IMR-90 (cell line): ENCODE measurements around the gene JMJD1C. TPM values are rescaled to one million over a fixed set of nuclear protein-coding genes. Genes with fewer than 3 reads are reported as not detected.

Source experiments
- ATAC-seq: fragments of 200-7000 bp; cut with Tn5 transposase; 2 replicates; pipeline ENCODE4 v1.9.1; 2020; ENCODE audit warnings: low read depth, mild to moderate bottlenecking, moderate library complexity
- BruUV-seq: library from RNA; stranded (reverse); fragments of 400-500 nt; replicated peaks from 2 replicates; lab custom pipeline; 2021; lab: Mats Ljungman, UMichigan
- CTCF ChIA-PET: fragments of 300-600 bp; formaldehyde crosslinking; extraction: SDS; loops from one replicate; lab custom pipeline; 2021; ENCODE audit warnings: antibody characterized with exemption; lab: Yijun Ruan, JAX
- POLR2A ChIA-PET: fragments of 300-600 bp; sonication (Branson Sonifier 250); formaldehyde crosslinking; loops from one replicate; lab custom pipeline; 2022; ENCODE audit warnings: antibody characterized with exemption; ENCODE audit not compliant: unreplicated experiment; lab: Charles Lee
- DNase-seq: peaks from one replicate; pipeline ENCODE4 v3.0.0; 2013
- H2AFZ ChIP-seq: replicated peaks from 2 replicates; pipeline ENCODE3; 2013; ENCODE audit warnings: low read length, mild to moderate bottlenecking; ENCODE audit not compliant: poor library complexity
- H2AK5ac ChIP-seq: 2 replicates; pipeline ENCODE4 v1.6.1; 2013; ENCODE audit warnings: low read depth, low read length, inconsistent platforms
- H2AK9ac ChIP-seq: replicated peaks from 2 replicates; pipeline ENCODE3; 2013; ENCODE audit warnings: mild to moderate bottlenecking, low read depth, low read length, moderate library complexity; ENCODE audit not compliant: poor library complexity
- H2BK120ac ChIP-seq: 2 replicates; pipeline ENCODE4 v1.6.1; 2013; ENCODE audit warnings: low read depth, low read length, inconsistent platforms
- H2BK15ac ChIP-seq: 3 replicates; pipeline ENCODE4 v1.6.1; 2013; ENCODE audit warnings: low read depth, low read length, inconsistent platforms
- H2BK20ac ChIP-seq: 2 replicates; pipeline ENCODE4 v1.6.1; 2013; ENCODE audit warnings: low read depth, mild to moderate bottlenecking, inconsistent platforms, low read length, moderate library complexity
- H2BK5ac ChIP-seq: 2 replicates; pipeline ENCODE4 v1.6.1; 2013; ENCODE audit warnings: mild to moderate bottlenecking, low read depth, low read length, inconsistent platforms; ENCODE audit not compliant: poor library complexity, severe bottlenecking
- H3K14ac ChIP-seq: replicated peaks from 2 replicates; pipeline ENCODE4 v1.6.1; 2013; ENCODE audit warnings: low read depth, low read length, inconsistent platforms
- H3K18ac ChIP-seq: 2 replicates; pipeline ENCODE4 v1.6.1; 2013; ENCODE audit warnings: low read depth, low read length, control low read depth
- H3K23ac ChIP-seq: 2 replicates; pipeline ENCODE4 v1.6.1; 2013; ENCODE audit warnings: low read depth, low read length, inconsistent platforms
- H3K27ac ChIP-seq: 2 replicates; pipeline ENCODE4 v1.5.1; 2013; ENCODE audit warnings: mild to moderate bottlenecking, control low read depth, low read length; ENCODE audit not compliant: insufficient read depth
- H3K27me3 ChIP-seq: 2 replicates; pipeline ENCODE4 v1.6.1; 2013; ENCODE audit warnings: low read length; ENCODE audit not compliant: control insufficient read depth, insufficient read depth
- H3K36me3 ChIP-seq: 2 replicates; pipeline ENCODE4 v1.6.1; 2013; ENCODE audit warnings: low read length, mixed read lengths; ENCODE audit not compliant: control insufficient read depth, insufficient read depth
- H3K4ac ChIP-seq: 2 replicates; pipeline ENCODE4 v1.6.1; 2013; ENCODE audit warnings: low read depth, low read length, inconsistent platforms
- H3K4me1 ChIP-seq: 2 replicates; pipeline ENCODE4 v1.6.1; 2013; ENCODE audit warnings: low read length, mixed read lengths; ENCODE audit not compliant: control insufficient read depth, insufficient read depth
- H3K4me2 ChIP-seq: 2 replicates; pipeline ENCODE4 v1.6.1; 2013; ENCODE audit warnings: low read depth, mild to moderate bottlenecking, control low read depth, low read length, moderate library complexity
- H3K4me3 ChIP-seq: 2 replicates; pipeline ENCODE4 v1.5.1; 2013; ENCODE audit warnings: low read depth, mild to moderate bottlenecking, control low read depth, low read length, moderate library complexity; ENCODE audit not compliant: insufficient read depth
- H3K56ac ChIP-seq: 2 replicates; pipeline ENCODE4 v1.6.1; 2013; ENCODE audit warnings: low read length, inconsistent platforms; ENCODE audit not compliant: insufficient read depth; ENCODE audit errors: extremely low read depth
- H3K79me1 ChIP-seq, 2 experiments: 2 replicates each; pipeline ENCODE4 v1.6.1; 2013; ENCODE audit warnings: low read length in 2 of 2, inconsistent platforms in 1 of 2, low read depth in 1 of 2
- H3K9ac ChIP-seq: 2 replicates; pipeline ENCODE4 v1.6.1; 2013; ENCODE audit warnings: low read depth, low read length, control low read depth
- H3K9me1 ChIP-seq: 2 replicates; pipeline ENCODE4 v1.6.1; 2013; ENCODE audit warnings: low read length, inconsistent platforms; ENCODE audit not compliant: insufficient read depth
- H3K9me3 ChIP-seq: 2 replicates; pipeline ENCODE4 v1.6.1; 2013; ENCODE audit warnings: low read length; ENCODE audit not compliant: control insufficient read depth, insufficient read depth
- H4K20me1 ChIP-seq: 2 replicates; pipeline ENCODE4 v1.6.1; 2013; ENCODE audit warnings: low read length, inconsistent platforms; ENCODE audit not compliant: insufficient read depth
- H4K5ac ChIP-seq: 2 replicates; pipeline ENCODE4 v1.6.1; 2013; ENCODE audit warnings: mild to moderate bottlenecking, low read depth, low read length, control low read depth
- H4K8ac ChIP-seq, 2 experiments: 2 replicates each; pipeline ENCODE4 v1.6.1; 2013; ENCODE audit warnings: low read depth in 2 of 2, low read length in 2 of 2, control low read depth in 1 of 2, inconsistent platforms in 1 of 2
- H4K91ac ChIP-seq: 2 replicates; pipeline ENCODE4 v1.6.1; 2013; ENCODE audit warnings: low read depth, low read length, inconsistent platforms; ENCODE audit not compliant: insufficient read depth
- CHD1 ChIP-seq: IDR thresholded peaks from 2 replicates; pipeline ENCODE4 v1.6.1; 2012; ENCODE audit warnings: low read depth, low read length, improper control_type of control experiment
- MAFK ChIP-seq: IDR thresholded peaks from 2 replicates; pipeline ENCODE4 v1.6.1; 2012; ENCODE audit warnings: low read depth, low read length, improper control_type of control experiment
- MAZ ChIP-seq: IDR thresholded peaks from 2 replicates; pipeline ENCODE4 v1.6.1; 2012; ENCODE audit warnings: low read depth, mild to moderate bottlenecking, low read length, improper control_type of control experiment, moderate library complexity, borderline replicate concordance
- MXI1 ChIP-seq: IDR thresholded peaks from 2 replicates; pipeline ENCODE4 v1.6.1; 2012; ENCODE audit warnings: low read depth, mild to moderate bottlenecking, low read length, moderate library complexity, borderline replicate concordance
- NFE2L2 ChIP-seq: fragments of 150-350 bp; IDR thresholded peaks from 2 replicates; pipeline ENCODE4 v1.6.1; 2016; ENCODE audit warnings: low read depth, mild to moderate bottlenecking, low read length
- POLR2A ChIP-seq: IDR thresholded peaks from 2 replicates; pipeline ENCODE4 v1.6.1; 2012; ENCODE audit warnings: mild to moderate bottlenecking, low read depth, low read length
- RCOR1 ChIP-seq: IDR thresholded peaks from 2 replicates; pipeline ENCODE4 v1.6.1; 2012; ENCODE audit warnings: mild to moderate bottlenecking, low read length, improper control_type of control experiment; ENCODE audit not compliant: insufficient replicate concordance
- USF2 ChIP-seq: fragments of 150-350 bp; IDR thresholded peaks from 2 replicates; pipeline ENCODE4 v1.6.1; 2017; ENCODE audit warnings: mild to moderate bottlenecking, antibody characterized with exemption, low read length, low read depth
- WGBS, 2 experiments: methylation state at CpG; one replicate each; pipeline versions ENCODE4 v1.1.5 to v1.1.7; 2013; ENCODE audit warnings: missing lambda C conversion rate in 2 of 2; ENCODE audit not compliant: insufficient read length in 1 of 2; ENCODE audit errors: extremely low coverage in 2 of 2; 5-methylcytosine and 5-hydroxymethylcytosine counted together
- dilution Hi-C: fragments of 300-500 bp; cut with HindIII; formaldehyde crosslinking; loops from one replicate; pipeline ENCODE4 v1.14.3; 2018; ENCODE audit warnings: low sequenced_read_pairs; ENCODE audit not compliant: unreplicated experiment
- in situ Hi-C: fragments of 300-500 bp; cut with MboI; formaldehyde crosslinking; loops from 3 replicates; pipeline ENCODE4 v1.14.3; 2019; ENCODE audit warnings: low sequenced_read_pairs, inconsistent platforms, mixed read lengths
- intact Hi-C: fragments of 100-400 bp; cut with micrococcal nuclease; formaldehyde crosslinking; loops from 2 replicates; pipeline ENCODE4 v1.10.0; 2022
- polyA plus RNA-seq, 3 experiments: library from polyadenylated mRNA; depleted of rRNA; stranded (reverse); fragments of >200 nt; gene quantifications; 2 replicates each; pipeline ENCODE4 v1.2.3, GENCODE V29; 2012; ENCODE audit warnings: low replicate concordance in 1 of 3
- total RNA-seq: library from RNA; depleted of rRNA; stranded (reverse); fragments of >200 nt; gene quantifications from 2 replicates; pipeline ENCODE4 v1.2.3, GENCODE V29; 2012

The JMJD1C gene
- total and polyA plus RNA-seq, 2 of the 4 experiments (the other 2 are of a cell fraction): 15.6 to 96.8 TPM

DNA sequence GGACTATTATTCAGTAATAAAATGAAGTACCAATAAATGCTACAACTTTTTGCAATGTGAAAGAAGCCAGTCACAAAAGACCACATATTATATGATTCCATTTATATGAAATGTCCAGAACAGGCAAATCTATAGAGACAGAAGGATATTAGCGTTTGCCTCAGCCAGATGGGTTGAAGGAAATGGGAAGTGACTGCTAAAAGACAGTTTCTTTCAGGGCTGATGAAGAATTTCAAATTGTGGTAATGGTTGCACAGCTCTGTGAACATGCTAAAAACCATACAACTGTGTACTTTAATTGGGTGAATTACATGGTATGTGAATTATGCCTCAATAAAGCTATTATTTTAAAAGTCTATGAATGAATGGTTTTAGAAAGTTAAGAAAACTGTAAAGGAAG is 31.5 kb upstream of the JMJD1C start:
- Histone ChIP-seq H3K56ac (no peak overlapping the region), H3K4ac (no peak overlapping the region), H3K9ac (no peak overlapping the region), H4K91ac (no peak overlapping the region), H2BK15ac (no peak overlapping the region), H4K5ac (no peak overlapping the region), H3K27me3 (no peaks in the 10 kb centered on the region), H3K9me3 (no peaks in the 10 kb centered on the region), H2AK9ac (no peak overlapping the region), H3K23ac (no peak overlapping the region), H4K20me1 (peaks cover 16% of the 10 kb centered on the region), H2AFZ (no peak overlapping the region), H3K9me1 (0 out of 2 replicates have a peak, but pooled peaks cover 2% of the 10 kb centered on the region), H3K4me1 (peaks cover 2% of the 10 kb centered on the region; the same call in 1 of the 2 replicates), H2AK5ac (no peak overlapping the region), H3K4me3 (no peak overlapping the region), H4K8ac (no peak overlapping the region), H3K4me2 (no peak overlapping the region), H3K79me1 (peaks cover 25 to 55% of the 10 kb centered on the region in 2 experiments), H3K14ac (no peak overlapping the region), H3K18ac (no peak overlapping the region), H2BK120ac (no peak overlapping the region), H2BK5ac (no peak overlapping the region), H2BK20ac (no peak overlapping the region), H3K27ac (no peak overlapping the region), H3K36me3 (no peaks in the 10 kb centered on the region)
- in situ Hi-C loops: no loop called here
- DNase-seq (no peak), ATAC-seq (no peak)
- ChIA-PET CTCF (interaction anchor here (0.6 kb wide), 1 partner anchor 78 kb away, joined by 4 read pairs; no protein-coding TSS in a partner anchor), POLR2A (no interaction called here)
- no CpG with 5 or more reads among the region's 1 CpG for WGBS, 2 experiments
- TF ChIP-seq MXI1 (no peak), MAZ (no peak), CHD1 (no peak), POLR2A (no peak), USF2 (no peak), NFE2L2 (no peak), RCOR1 (no peak), MAFK (no peak)
- BruUV-seq: no TSS peak
- dilution Hi-C loops: no loop called here
- intact Hi-C loops: no loop called here
